Measurements from ENCODE around the gene SDS.
"Not testable (repeated sequence)": the region's sequence is repeated elsewhere in the genome, so short reads cannot be mapped to it uniquely, and the experiment has no call there.

The SDS gene

GRCh38 chr12:113366827-113367226 lies 36.9 kb downstream of the SDS start:
- H3K4me3 ChIP-seq (ENCODE audit: low read length) = no peak overlapping the region
- no peak for TF ChIP-seq ZNF274 (IDR thresholded peaks at IDR 0.05; ENCODE audit: low read depth, low read length)

GRCh38 chr12:113365639-113366395 lies 37.9 kb downstream of the SDS start:
- no peak overlapping the region for H3K4me3 ChIP-seq (ENCODE audit: low read length)
- no peak for TF ChIP-seq ZNF274 (IDR thresholded peaks at IDR 0.05; ENCODE audit: low read depth, low read length)

- H3K4me3 ChIP-seq (ENCODE audit: low read length) = no peak overlapping the region
- TF ChIP-seq ZNF274 (IDR thresholded peaks at IDR 0.05; ENCODE audit: low read depth, low read length) = no peak
Measured at GRCh38 chr12:113364698-113365097, 39.0 kb downstream of the SDS start.

- no peak for TF ChIP-seq ZNF274 (IDR thresholded peaks at IDR 0.05; ENCODE audit: low read depth, low read length)
- no peak overlapping the region for H3K4me3 ChIP-seq (ENCODE audit: low read length)
Measured at GRCh38 chr12:113361574-113362370, 41.9 kb downstream of the SDS start.

- no peak overlapping the region for H3K4me3 ChIP-seq (ENCODE audit: low read length)
- TF ChIP-seq ZNF274 (IDR thresholded peaks at IDR 0.05; ENCODE audit: low read depth, low read length) = no peak
Measured at GRCh38 chr12:113359939-113360748, 43.5 kb downstream of the SDS start.

GRCh38 chr12:113359133-113359938 lies 44.4 kb downstream of the SDS start:
- no peak for TF ChIP-seq ZNF274 (IDR thresholded peaks at IDR 0.05; ENCODE audit: low read depth, low read length)
- H3K4me3 ChIP-seq (ENCODE audit: low read length) = peak overlapping the region; percentile 84

- H3K4me3 ChIP-seq (ENCODE audit: low read length) = peak within 1 kb of the TSS; percentile 84
- no peak for TF ChIP-seq ZNF274 (IDR thresholded peaks at IDR 0.05; ENCODE audit: low read depth, low read length)
Measured at GRCh38 chr12:113358381-113359132, 45.1 kb downstream of the SDS start, which contains the start of gene PLBD2. PLBD2 (plus strand) TSS chr12:113358587; CDS start chr12:113358601, 14 bp downstream.

- H3K4me3 ChIP-seq (ENCODE audit: low read length) = not testable (repeated sequence)
Measured at GRCh38 chr12:113354192-113354591, 49.5 kb downstream of the SDS start.

- H3K4me3 ChIP-seq (ENCODE audit: low read length) = no peak overlapping the region
- TF ChIP-seq ZNF274 (IDR thresholded peaks at IDR 0.05; ENCODE audit: low read depth, low read length) = no peak
Measured at GRCh38 chr12:113351089-113351488, 52.6 kb downstream of the SDS start.

GRCh38 chr12:113348849-113349536 lies 54.7 kb downstream of the SDS start:
- TF ChIP-seq ZNF274 (IDR thresholded peaks at IDR 0.05; ENCODE audit: low read depth, low read length) = no peak
- no peak overlapping the region for H3K4me3 ChIP-seq (ENCODE audit: low read length)

- no peak overlapping the region for H3K4me3 ChIP-seq (ENCODE audit: low read length)
- TF ChIP-seq ZNF274 (IDR thresholded peaks at IDR 0.05; ENCODE audit: low read depth, low read length) = no peak
Measured at GRCh38 chr12:113347892-113348291, 55.8 kb downstream of the SDS start.

GRCh38 chr12:113347107-113347506 lies 56.6 kb downstream of the SDS start:
- no peak for TF ChIP-seq ZNF274 (IDR thresholded peaks at IDR 0.05; ENCODE audit: low read depth, low read length)
- no peak overlapping the region for H3K4me3 ChIP-seq (ENCODE audit: low read length)
